Chondrocyte (in vitro differentiated cells): ENCODE data around the gene ASCC1. TPM values are rescaled to one million over a fixed set of nuclear protein-coding genes. Genes with fewer than 3 reads are reported as not detected.

Experiments
- DNase-seq: peaks from one replicate; pipeline ENCODE4 v3.0.0; 2021; ENCODE audit warnings: mixed read lengths, low spot score
- H3K27ac Mint-ChIP-seq: one replicate; pipeline ENCODE4 v1.8.0; 2021; ENCODE audit warnings: mild to moderate bottlenecking, moderate library complexity, mixed read lengths; ENCODE audit not compliant: unreplicated experiment
- H3K27me3 Mint-ChIP-seq: 2 replicates; pipeline ENCODE4 v1.8.0; 2021; ENCODE audit warnings: low read depth, mixed read lengths
- H3K36me3 Mint-ChIP-seq: 2 replicates; pipeline ENCODE4 v1.8.0; 2021; ENCODE audit warnings: low read depth, mixed read lengths
- H3K4me1 Mint-ChIP-seq: 2 replicates; pipeline ENCODE4 v1.8.0; 2021; ENCODE audit warnings: low read depth, mild to moderate bottlenecking, mixed read lengths
- H3K4me3 Mint-ChIP-seq: one replicate; pipeline ENCODE4 v1.8.0; 2021; ENCODE audit warnings: mild to moderate bottlenecking, moderate library complexity, mixed read lengths; ENCODE audit not compliant: unreplicated experiment
- H3K9me3 Mint-ChIP-seq: 2 replicates; pipeline ENCODE4 v1.8.0; 2021; ENCODE audit warnings: low read depth, mixed read lengths
- CTCF ChIP-seq: fragments of 200-600 bp; sonication (generic); IDR thresholded peaks from 2 replicates; pipeline ENCODE4 v1.5.0; 2021; ENCODE audit warnings: antibody characterized with exemption, mild to moderate bottlenecking, moderate library complexity
- total RNA-seq: library from RNA; stranded (reverse); gene quantifications from 3 replicates; pipeline ENCODE4 v1.2.1, GENCODE V29; 2021

The ASCC1 gene
- total RNA-seq, 1 donor from 2014 or later = 36.8 TPM

GRCh38 chr10:72184156-72184555, 31.9 kb downstream of the ASCC1 start:
- Mint-ChIP-seq H3K27me3 (no peaks in the 10 kb centered on the region), H3K9me3 (peaks cover 10% of the 10 kb centered on the region), H3K4me3 (no peak overlapping the region), H3K36me3 (peaks cover 16% of the 10 kb centered on the region), H3K27ac (no peak overlapping the region), H3K4me1 (peaks cover 6% of the 10 kb centered on the region)
- no peak for TF ChIP-seq CTCF
- DNase-seq = no peak

DNA sequence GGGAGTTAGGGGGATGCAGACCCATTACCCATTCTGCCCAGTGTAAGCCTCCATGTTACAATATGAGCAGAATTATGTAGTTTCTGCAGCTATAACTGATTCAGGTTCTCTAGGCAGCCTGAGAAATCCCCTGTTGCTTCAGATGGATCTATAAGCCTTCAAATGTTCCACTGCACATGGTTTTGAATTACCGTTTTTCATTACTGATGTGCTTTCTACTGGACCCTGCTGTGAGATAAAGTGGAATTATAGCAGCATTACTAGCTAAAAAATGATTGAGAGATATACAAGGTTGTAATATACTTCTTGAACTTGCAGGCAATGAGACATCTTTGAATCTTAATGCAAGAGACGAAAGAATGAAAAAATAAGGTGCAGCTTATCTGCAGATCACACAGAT, 38.6 kb downstream of the ASCC1 start:
- DNase-seq = no peak
- H3K4me3 Mint-ChIP-seq = no peak overlapping the region
- no peaks in the 10 kb centered on the region for H3K9me3 Mint-ChIP-seq
- H3K36me3 Mint-ChIP-seq = peaks cover 9% of the 10 kb centered on the region
- peaks cover 7% of the 10 kb centered on the region for H3K4me1 Mint-ChIP-seq
- no peak overlapping the region for H3K27ac Mint-ChIP-seq
- no peaks in the 10 kb centered on the region for H3K27me3 Mint-ChIP-seq
- TF ChIP-seq CTCF = no peak

DNA sequence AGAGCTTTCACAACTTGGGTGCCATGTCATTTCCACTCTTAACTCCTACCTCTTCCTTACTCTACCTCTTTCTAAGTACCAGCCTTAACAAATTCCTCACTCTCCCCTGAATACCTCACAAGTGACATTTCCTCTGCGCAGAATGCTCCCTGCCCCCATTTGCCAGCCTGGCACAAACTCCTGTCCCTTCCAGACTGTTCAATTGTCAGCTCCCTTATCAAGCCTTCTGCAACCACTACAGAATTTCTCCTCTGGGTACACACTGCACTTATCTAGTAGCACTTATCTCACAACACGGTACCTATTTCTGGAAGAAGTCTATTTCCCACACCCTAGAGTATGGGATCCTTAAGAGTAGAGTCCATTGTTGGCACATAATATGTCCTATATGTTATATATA, 39.4 kb downstream of the ASCC1 start:
- peaks cover 8% of the 10 kb centered on the region for H3K36me3 Mint-ChIP-seq

GRCh38 chr10:72175149-72175548, 40.9 kb downstream of the ASCC1 start:
- TF ChIP-seq CTCF = no peak
- no peak overlapping the region for H3K27ac Mint-ChIP-seq
- no peaks in the 10 kb centered on the region for H3K27me3 Mint-ChIP-seq
- peaks cover 8% of the 10 kb centered on the region for H3K36me3 Mint-ChIP-seq
- H3K4me3 Mint-ChIP-seq = no peak overlapping the region
- H3K4me1 Mint-ChIP-seq = peaks cover 19% of the 10 kb centered on the region
- H3K9me3 Mint-ChIP-seq = no peaks in the 10 kb centered on the region
- no peak for DNase-seq

More for the DNA sequence above, 39.4 kb downstream of the ASCC1 start:
- TF ChIP-seq CTCF = no peak
- H3K27ac Mint-ChIP-seq = no peak overlapping the region
- no peak overlapping the region for H3K4me3 Mint-ChIP-seq
- DNase-seq = no peak
- peaks cover 8% of the 10 kb centered on the region for H3K4me1 Mint-ChIP-seq
- H3K9me3 Mint-ChIP-seq = no peaks in the 10 kb centered on the region
- H3K27me3 Mint-ChIP-seq = no peaks in the 10 kb centered on the region

DNA sequence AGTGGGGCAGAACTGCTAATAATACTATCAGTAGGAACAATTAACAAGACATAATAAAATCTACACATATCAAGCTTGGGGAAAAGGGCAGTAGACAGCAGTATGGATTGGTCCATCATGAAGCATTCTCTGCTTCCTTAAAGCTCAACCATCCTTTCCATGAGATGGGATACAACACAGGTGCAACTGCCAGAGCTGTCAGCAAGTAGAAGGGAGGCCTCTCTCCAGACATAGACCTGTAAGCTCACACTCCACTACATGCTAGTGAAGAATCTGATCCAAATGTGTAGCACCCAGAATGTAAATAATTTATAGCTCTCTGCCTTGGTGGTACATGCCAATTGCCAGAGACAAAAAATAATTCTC, 41.8 kb downstream of the ASCC1 start:
- H3K4me3 Mint-ChIP-seq = no peak overlapping the region
- no peak for TF ChIP-seq CTCF
- H3K27me3 Mint-ChIP-seq = no peaks in the 10 kb centered on the region
- H3K36me3 Mint-ChIP-seq = peaks cover 8% of the 10 kb centered on the region
- DNase-seq = no peak
- peaks cover 21% of the 10 kb centered on the region for H3K4me1 Mint-ChIP-seq
- no peaks in the 10 kb centered on the region for H3K9me3 Mint-ChIP-seq
- no peak overlapping the region for H3K27ac Mint-ChIP-seq
